Measurements from ENCODE around the gene RASD2.

DNA sequence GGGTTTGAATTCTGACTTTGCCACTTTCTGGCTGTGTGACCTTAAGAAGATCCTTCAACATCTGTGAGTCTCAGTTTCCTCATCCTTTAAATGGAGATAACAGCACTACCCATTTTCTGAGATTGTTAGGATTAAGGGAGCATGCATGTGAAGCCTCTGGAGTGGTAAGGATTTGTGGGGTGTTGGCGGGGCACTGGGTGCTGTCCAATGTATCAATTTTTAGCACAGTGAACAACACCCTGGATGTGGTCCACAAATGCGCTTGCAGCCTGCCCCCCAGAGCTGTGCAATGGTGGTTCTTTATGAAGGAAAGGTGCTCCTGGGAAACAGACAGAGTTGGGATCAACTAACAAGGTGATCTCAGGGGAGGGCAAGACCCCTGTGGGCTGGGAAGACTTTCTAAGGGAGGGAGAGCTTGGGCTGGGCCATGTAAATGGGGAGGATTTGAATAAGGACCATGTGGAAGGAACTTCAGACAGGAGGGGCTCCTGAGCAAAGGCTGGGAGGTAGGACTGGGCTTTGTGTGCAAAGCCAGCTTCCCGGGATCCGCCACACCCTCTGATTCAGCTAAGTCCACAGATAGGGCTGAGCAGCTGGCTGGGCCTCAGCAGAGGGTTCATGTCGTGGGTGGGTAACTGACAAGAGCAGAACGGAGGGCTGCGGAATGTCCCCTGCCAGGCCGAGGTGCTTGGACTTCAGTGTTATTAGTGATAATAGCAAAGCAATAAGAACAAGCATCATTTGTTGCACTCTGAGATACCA, 22.7 kb upstream of the RASD2 start:
- TF ChIP-seq, protein P1, sequence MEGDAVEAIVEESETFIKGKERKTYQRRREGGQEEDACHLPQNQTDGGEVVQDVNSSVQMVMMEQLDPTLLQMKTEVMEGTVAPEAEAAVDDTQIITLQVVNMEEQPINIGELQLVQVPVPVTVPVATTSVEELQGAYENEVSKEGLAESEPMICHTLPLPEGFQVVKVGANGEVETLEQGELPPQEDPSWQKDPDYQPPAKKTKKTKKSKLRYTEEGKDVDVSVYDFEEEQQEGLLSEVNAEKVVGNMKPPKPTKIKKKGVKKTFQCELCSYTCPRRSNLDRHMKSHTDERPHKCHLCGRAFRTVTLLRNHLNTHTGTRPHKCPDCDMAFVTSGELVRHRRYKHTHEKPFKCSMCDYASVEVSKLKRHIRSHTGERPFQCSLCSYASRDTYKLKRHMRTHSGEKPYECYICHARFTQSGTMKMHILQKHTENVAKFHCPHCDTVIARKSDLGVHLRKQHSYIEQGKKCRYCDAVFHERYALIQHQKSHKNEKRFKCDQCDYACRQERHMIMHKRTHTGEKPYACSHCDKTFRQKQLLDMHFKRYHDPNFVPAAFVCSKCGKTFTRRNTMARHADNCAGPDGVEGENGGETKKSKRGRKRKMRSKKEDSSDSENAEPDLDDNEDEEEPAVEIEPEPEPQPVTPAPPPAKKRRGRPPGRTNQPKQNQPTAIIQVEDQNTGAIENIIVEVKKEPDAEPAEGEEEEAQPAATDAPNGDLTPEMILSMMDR (IDR thresholded peaks at IDR 0.05; ENCODE audit: insufficient read depth, low read depth, low read length) = no peak
- no peak for TF ChIP-seq EZH2 (IDR thresholded peaks at IDR 0.05; ENCODE audit: insufficient read depth, low read length)

Data from astrocyte (in vitro differentiated cells and primary cell).